UCSD-AML1 (cell line): ENCODE data around the gene SSU72.
"Not testable (repeated sequence)": the region's sequence is repeated elsewhere in the genome, so short reads cannot be mapped to it uniquely, and the experiment has no call there.

Source experiments
- DNase-seq: peaks from one replicate; lab custom pipeline; 2025; ENCODE audit not compliant: unreplicated experiment; lab: John Stamatoyannopoulos, UW

SSU72 gene

GRCh38 chr1:1561801-1562470 is 12.7 kb downstream of the SSU72 start:
- no peak for DNase-seq

- no peak for DNase-seq
Measured at GRCh38 chr1:1560178-1560577, 14.5 kb downstream of the SSU72 start.

GRCh38 chr1:1559066-1559465 is 15.6 kb downstream of the SSU72 start:
- DNase-seq, result no peak

GRCh38 chr1:1558591-1558990 is 16.1 kb downstream of the SSU72 start:
- DNase-seq, result no peak

GRCh38 chr1:1557688-1558087 is 17.0 kb downstream of the SSU72 start:
- DNase-seq, result not testable (repeated sequence)

GRCh38 chr1:1556961-1557360 is 17.7 kb downstream of the SSU72 start:
- DNase-seq, result not testable (repeated sequence)

- DNase-seq, result no peak
Measured at GRCh38 chr1:1556505-1556904, 18.2 kb downstream of the SSU72 start.

- no peak for DNase-seq
Measured at GRCh38 chr1:1554926-1555915, 19.4 kb downstream of the SSU72 start.

GRCh38 chr1:1554550-1554925 is 20.1 kb downstream of the SSU72 start:
- no peak for DNase-seq

- DNase-seq, result no peak
Measured at GRCh38 chr1:1553821-1554494, 20.7 kb downstream of the SSU72 start.

GRCh38 chr1:1552263-1552639 is 22.4 kb downstream of the SSU72 start:
- no peak for DNase-seq

GRCh38 chr1:1551524-1552262 is 23.0 kb downstream of the SSU72 start:
- DNase-seq, result no peak

- DNase-seq, result no peak
Measured at GRCh38 chr1:1550591-1551432, 23.9 kb downstream of the SSU72 start.

GRCh38 chr1:1550087-1550486 is 24.6 kb downstream of the SSU72 start:
- DNase-seq, result no peak

- DNase-seq, result no peak
Measured at GRCh38 chr1:1548591-1548990, 26.1 kb downstream of the SSU72 start.

GRCh38 chr1:1547476-1547875 is 27.2 kb downstream of the SSU72 start:
- DNase-seq, result no peak

- no peak for DNase-seq
Measured at GRCh38 chr1:1547011-1547410, 27.7 kb downstream of the SSU72 start.

GRCh38 chr1:1545946-1546737 is 28.5 kb downstream of the SSU72 start:
- DNase-seq, result no peak

GRCh38 chr1:1544544-1544943 is 30.1 kb downstream of the SSU72 start:
- no peak for DNase-seq
